Esophagus squamous epithelium (tissue), 5 donors: ENCODE results near the gene DUSP6. TPM values are rescaled to one million over a fixed set of nuclear protein-coding genes. Genes with fewer than 3 reads are reported as not detected.

Source experiments
- DNase-seq: peaks from one replicate; lab custom pipeline; 2025; lab: John Stamatoyannopoulos, UW
- H3K27ac ChIP-seq, 4 donors: fragments of 200-600 bp; sonication (generic); one replicate each; pipeline ENCODE4 v1.5.1; 2016 to 2019; ENCODE audit warnings: mild to moderate bottlenecking in 1 of 4
- H3K27me3 ChIP-seq, 4 donors: fragments of 200-600 bp; sonication (generic); 1 replicate in 3 of 4; 2 replicates in 1 of 4; pipeline versions ENCODE4 v1.5.1 to v1.6.0; 2017 to 2021; ENCODE audit warnings: antibody characterized with exemption in 1 of 4
- H3K36me3 ChIP-seq, 3 donors: fragments of 200-600 bp; sonication (generic); one replicate each; pipeline ENCODE4 v1.5.1; 2016 to 2019
- H3K4me1 ChIP-seq, 3 donors: fragments of 200-600 bp; sonication (generic); one replicate each; pipeline ENCODE4 v1.5.1; 2017 to 2019
- H3K4me3 ChIP-seq, 4 donors: fragments of 200-600 bp; sonication (generic); 1 replicate in 3 of 4; 2 replicates in 1 of 4; pipeline ENCODE4 v1.5.1; 2016 to 2019; ENCODE audit warnings: mild to moderate bottlenecking in 2 of 4, moderate library complexity in 1 of 4
- H3K9me3 ChIP-seq, 3 donors: fragments of 200-600 bp; sonication (generic); one replicate each; pipeline ENCODE4 v1.5.1; 2016 to 2019
- CTCF ChIP-seq, 6 experiments: fragments of 450-650 bp in 4 of 6; fragments of 200-600 bp in 2 of 6; sonication (generic) in 2 of 6; IDR thresholded peaks; one replicate each; pipeline ENCODE4 v1.5.1; 2016 to 2019; ENCODE audit warnings: antibody characterized with exemption in 6 of 6, mild to moderate bottlenecking in 4 of 6, moderate library complexity in 4 of 6
- POLR2A ChIP-seq, 4 donors: fragments of 450-650 bp; IDR thresholded peaks; one replicate each; pipeline ENCODE4 v1.6.1; 2017; ENCODE audit warnings: antibody characterized with exemption in 4 of 4, mild to moderate bottlenecking in 4 of 4, moderate library complexity in 3 of 4
- WGBS, 2 donors: methylation state at CpG; one replicate each; pipeline ENCODE4 v1.1.5; 2018; 5-methylcytosine and 5-hydroxymethylcytosine counted together
- intact Hi-C: fragments of 100-400 bp; cut with DNase I; formaldehyde crosslinking; loops from one replicate; pipeline ENCODE4 v1.15.0; 2022
- total RNA-seq, 4 donors: library from RNA; depleted of rRNA; stranded (reverse); fragments of >200 nt; gene quantifications; one replicate each; pipeline ENCODE4 v1.1.0, GENCODE V29; 2016
- donor health status: DM: yes; HTN: yes; CAD: no.

Gene DUSP6
- total RNA-seq, 4 donors from 2014 or later, result 17.6 to 30.4 (median 24.9) TPM

DNA sequence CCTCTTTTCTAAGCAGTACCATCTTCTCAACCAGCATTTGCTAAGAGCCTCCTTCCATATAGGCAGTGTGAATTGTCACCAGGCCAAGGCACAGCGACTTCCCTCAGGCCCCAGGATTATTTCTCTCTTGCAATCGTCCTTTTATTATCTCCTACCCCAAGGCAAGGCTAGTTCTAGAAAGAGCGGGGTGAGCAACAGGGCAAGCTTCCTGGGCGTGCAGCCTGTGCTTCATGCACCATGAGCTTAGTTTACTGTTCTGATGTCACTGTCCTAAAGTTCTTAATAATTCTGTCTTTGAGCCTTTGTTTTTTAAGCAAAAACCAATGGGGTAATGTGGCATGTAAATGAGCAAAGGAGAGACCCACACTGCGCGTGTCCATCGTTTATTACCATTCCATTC, 27.9 kb downstream of the DUSP6 start:
- no peaks in the 10 kb centered on the region for H3K9me3 ChIP-seq
- no peak for TF ChIP-seq CTCF (IDR thresholded peaks at IDR 0.05)
- TF ChIP-seq POLR2A (IDR thresholded peaks at IDR 0.05), result no peak
- intact Hi-C loops, result no loop called here
- WGBS, 2 donors, result 67 to 77% methylated on average over 4 to 7 of the region's 7 CpGs
- H3K27me3 ChIP-seq, result no peaks in the 10 kb centered on the region
- H3K4me1 ChIP-seq, result peaks cover 0 to 9% (median 2%) of the 10 kb centered on the region in 3 donors
- no peak overlapping the region for H3K4me3 ChIP-seq
- no peak overlapping the region for H3K27ac ChIP-seq
- no peak for DNase-seq
- no peaks in the 10 kb centered on the region for H3K36me3 ChIP-seq

GRCh38 chr12:89323568-89324218, 28.6 kb downstream of the DUSP6 start:
- H3K4me3 ChIP-seq, result no peak overlapping the region
- 87 to 94% methylated on average over 3 of the region's 3 CpGs for WGBS, 2 donors
- intact Hi-C loops, result no loop called here
- TF ChIP-seq CTCF (IDR thresholded peaks at IDR 0.05), result no peak
- no peaks in the 10 kb centered on the region for H3K9me3 ChIP-seq
- H3K27ac ChIP-seq, result no peak overlapping the region
- H3K36me3 ChIP-seq, result no peaks in the 10 kb centered on the region
- H3K4me1 ChIP-seq, result peaks cover 0 to 17% (median 7%) of the 10 kb centered on the region in 3 donors
- DNase-seq, result no peak
- H3K27me3 ChIP-seq, result no peaks in the 10 kb centered on the region

- Histone ChIP-seq H3K27ac (no peak overlapping the region), H3K36me3 (no peaks in the 10 kb centered on the region), H3K27me3 (no peaks in the 10 kb centered on the region), H3K4me1 (peaks cover 0 to 23% (median 14%) of the 10 kb centered on the region in 3 donors), H3K4me3 (no peak overlapping the region), H3K9me3 (no peaks in the 10 kb centered on the region)
- no peak for DNase-seq
- intact Hi-C loops, result no loop called here
- no peak for TF ChIP-seq CTCF (IDR thresholded peaks at IDR 0.05)
- TF ChIP-seq POLR2A (IDR thresholded peaks at IDR 0.05), result no peak
- 80 to 84% methylated on average over 1 of the region's 1 CpG for WGBS, 2 donors
Measured at GRCh38 chr12:89320735-89321134, 31.6 kb downstream of the DUSP6 start.

GRCh38 chr12:89319606-89320005, 32.7 kb downstream of the DUSP6 start:
- TF ChIP-seq POLR2A (IDR thresholded peaks at IDR 0.05) (no peak), CTCF (IDR thresholded peaks at IDR 0.05) (no peak)
- no peaks in the 10 kb centered on the region for H3K36me3 ChIP-seq
- WGBS, 2 donors, result 76 to 93% methylated on average over 2 of the region's 2 CpGs
- intact Hi-C loops, result no loop called here
- H3K4me3 ChIP-seq, result no peak overlapping the region
- peaks cover 0 to 23% (median 14%) of the 10 kb centered on the region in 3 donors for H3K4me1 ChIP-seq
- no peaks in the 10 kb centered on the region for H3K9me3 ChIP-seq
- DNase-seq, result no peak
- no peak overlapping the region for H3K27ac ChIP-seq
- no peaks in the 10 kb centered on the region for H3K27me3 ChIP-seq

GRCh38 chr12:89319122-89319521, 33.2 kb downstream of the DUSP6 start:
- no peak for DNase-seq
- Histone ChIP-seq H3K36me3 (no peaks in the 10 kb centered on the region), H3K27ac (no peak overlapping the region), H3K4me1 (peaks cover 0 to 23% (median 14%) of the 10 kb centered on the region in 3 donors), H3K27me3 (no peaks in the 10 kb centered on the region), H3K4me3 (no peak overlapping the region), H3K9me3 (no peaks in the 10 kb centered on the region)
- intact Hi-C loops, result no loop called here
- TF ChIP-seq POLR2A (IDR thresholded peaks at IDR 0.05) (no peak), CTCF (IDR thresholded peaks at IDR 0.05) (no peak)
- whole genome bisulfite sequencing, 2 donors, result 15 to 23% methylated on average over 4 of the region's 4 CpGs
